ENCODE measurements around the gene NHS.

DNA sequence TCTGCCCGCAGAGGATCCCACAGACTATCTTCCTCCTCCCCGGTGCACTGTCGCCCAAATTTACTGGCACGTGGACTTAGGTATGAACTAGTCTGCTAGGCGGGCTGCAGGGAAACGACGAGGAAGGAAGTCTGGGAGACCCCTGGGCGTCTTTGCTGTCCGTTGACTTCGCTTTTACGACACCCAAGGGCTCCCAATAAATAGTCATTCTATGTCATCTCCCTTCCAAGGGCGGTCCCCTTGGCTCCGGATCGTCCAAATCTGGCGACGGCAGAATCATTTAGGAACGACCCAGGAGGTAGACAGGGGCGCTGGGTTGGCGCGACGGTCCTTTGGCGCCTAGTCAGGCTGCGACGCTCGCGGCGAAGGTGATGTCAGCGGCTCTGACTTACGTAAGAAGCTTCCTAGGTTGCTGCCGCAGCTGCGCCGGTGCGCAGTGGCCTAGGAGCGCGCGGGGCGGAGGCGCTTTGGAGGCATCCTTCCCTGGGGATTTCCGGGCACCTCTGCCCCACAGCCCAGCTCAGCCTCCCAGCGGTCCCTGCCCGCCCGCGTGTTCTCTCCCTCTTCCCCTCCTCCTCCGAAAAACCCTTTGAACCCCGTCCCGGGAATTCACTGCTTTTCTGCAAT, 2.2 kb downstream of the NHS start:
- no peak for TF ChIP-seq TAF1 (IDR thresholded peaks at IDR 0.05; ENCODE audit: borderline replicate concordance, insufficient read depth, low read length)
- TF ChIP-seq, protein P1, sequence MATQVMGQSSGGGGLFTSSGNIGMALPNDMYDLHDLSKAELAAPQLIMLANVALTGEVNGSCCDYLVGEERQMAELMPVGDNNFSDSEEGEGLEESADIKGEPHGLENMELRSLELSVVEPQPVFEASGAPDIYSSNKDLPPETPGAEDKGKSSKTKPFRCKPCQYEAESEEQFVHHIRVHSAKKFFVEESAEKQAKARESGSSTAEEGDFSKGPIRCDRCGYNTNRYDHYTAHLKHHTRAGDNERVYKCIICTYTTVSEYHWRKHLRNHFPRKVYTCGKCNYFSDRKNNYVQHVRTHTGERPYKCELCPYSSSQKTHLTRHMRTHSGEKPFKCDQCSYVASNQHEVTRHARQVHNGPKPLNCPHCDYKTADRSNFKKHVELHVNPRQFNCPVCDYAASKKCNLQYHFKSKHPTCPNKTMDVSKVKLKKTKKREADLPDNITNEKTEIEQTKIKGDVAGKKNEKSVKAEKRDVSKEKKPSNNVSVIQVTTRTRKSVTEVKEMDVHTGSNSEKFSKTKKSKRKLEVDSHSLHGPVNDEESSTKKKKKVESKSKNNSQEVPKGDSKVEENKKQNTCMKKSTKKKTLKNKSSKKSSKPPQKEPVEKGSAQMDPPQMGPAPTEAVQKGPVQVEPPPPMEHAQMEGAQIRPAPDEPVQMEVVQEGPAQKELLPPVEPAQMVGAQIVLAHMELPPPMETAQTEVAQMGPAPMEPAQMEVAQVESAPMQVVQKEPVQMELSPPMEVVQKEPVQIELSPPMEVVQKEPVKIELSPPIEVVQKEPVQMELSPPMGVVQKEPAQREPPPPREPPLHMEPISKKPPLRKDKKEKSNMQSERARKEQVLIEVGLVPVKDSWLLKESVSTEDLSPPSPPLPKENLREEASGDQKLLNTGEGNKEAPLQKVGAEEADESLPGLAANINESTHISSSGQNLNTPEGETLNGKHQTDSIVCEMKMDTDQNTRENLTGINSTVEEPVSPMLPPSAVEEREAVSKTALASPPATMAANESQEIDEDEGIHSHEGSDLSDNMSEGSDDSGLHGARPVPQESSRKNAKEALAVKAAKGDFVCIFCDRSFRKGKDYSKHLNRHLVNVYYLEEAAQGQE (IDR thresholded peaks at IDR 0.05; ENCODE audit: insufficient read depth in 1 of 2, low read depth in 2 of 2, low read length in 2 of 2), result no peak
- TF ChIP-seq POLR2AphosphoS5 (IDR thresholded peaks at IDR 0.05; ENCODE audit: low read depth, low read length), result no peak

Measured in PFSK-1 (cell line).